Neuronal stem cell (in vitro differentiated cells): Measurements from ENCODE around the gene TRPV4.

Experiments used
- DNase-seq: peaks from one replicate; pipeline ENCODE4 v3.0.0-alpha.2; 2013; ENCODE audit warnings: low spot score
- H2AFZ ChIP-seq: one replicate; pipeline ENCODE4 v1.6.1; 2013; ENCODE audit warnings: mild to moderate bottlenecking, low read length, inconsistent platforms
- H2AK5ac ChIP-seq: 2 replicates; pipeline ENCODE4 v1.6.1; 2013; ENCODE audit warnings: low read depth, mild to moderate bottlenecking, inconsistent platforms, low read length, moderate library complexity, mixed read lengths
- H2BK120ac ChIP-seq: 2 replicates; pipeline ENCODE4 v1.6.1; 2013; ENCODE audit warnings: low read depth, mild to moderate bottlenecking, inconsistent platforms, low read length, moderate library complexity, mixed read lengths
- H2BK12ac ChIP-seq: one replicate; pipeline ENCODE4 v1.6.1; 2013; ENCODE audit warnings: low read length, inconsistent platforms
- H2BK15ac ChIP-seq: 2 replicates; pipeline ENCODE4 v1.6.1; 2013; ENCODE audit warnings: mild to moderate bottlenecking, low read length, inconsistent platforms, mixed read lengths
- H2BK5ac ChIP-seq: one replicate; pipeline ENCODE4 v1.6.1; 2013; ENCODE audit warnings: inconsistent platforms, mild to moderate bottlenecking, low read length, moderate library complexity
- H3K14ac ChIP-seq: one replicate; pipeline ENCODE4 v1.6.1; 2013; ENCODE audit warnings: low read length, inconsistent platforms
- H3K18ac ChIP-seq: 2 replicates; pipeline ENCODE4 v1.6.1; 2013; ENCODE audit warnings: low read length, inconsistent platforms
- H3K23ac ChIP-seq: 2 replicates; pipeline ENCODE4 v1.6.1; 2013; ENCODE audit warnings: low read depth, mild to moderate bottlenecking, mixed read lengths, low read length, inconsistent platforms; ENCODE audit not compliant: poor library complexity
- H3K27ac ChIP-seq: replicated peaks from 3 replicates; pipeline ENCODE4 v1.5.1; 2013; ENCODE audit warnings: low read length, inconsistent platforms
- H3K27me3 ChIP-seq, 3 experiments: 2 replicates each; pipeline ENCODE4 v1.6.1; 2013; ENCODE audit warnings: low read length in 3 of 3, mild to moderate bottlenecking in 2 of 3, inconsistent platforms in 1 of 3, low read depth in 1 of 3, mixed read lengths in 1 of 3, moderate library complexity in 1 of 3; ENCODE audit not compliant: control insufficient read depth in 3 of 3, insufficient read depth in 3 of 3
- H3K36me3 ChIP-seq, 2 donors: replicated peaks in 1 of 2; 2 replicates each; pipeline ENCODE4 v1.6.1; 2013; ENCODE audit warnings: low read length in 2 of 2; ENCODE audit not compliant: control insufficient read depth in 2 of 2, insufficient read depth in 2 of 2
- H3K4ac ChIP-seq: 2 replicates; pipeline ENCODE4 v1.6.1; 2013; ENCODE audit warnings: inconsistent platforms, mild to moderate bottlenecking, low read length, moderate library complexity
- H3K4me1 ChIP-seq, 2 donors: 1 replicate in 1 of 2; 2 replicates in 1 of 2; pipeline ENCODE4 v1.6.1; 2013; ENCODE audit warnings: low read length in 2 of 2, low read depth in 1 of 2; ENCODE audit not compliant: control insufficient read depth in 2 of 2, insufficient read depth in 1 of 2
- H3K4me2 ChIP-seq: one replicate; pipeline ENCODE4 v1.6.1; 2013; ENCODE audit warnings: mild to moderate bottlenecking, low read length, inconsistent platforms; ENCODE audit not compliant: insufficient read depth, poor library complexity, severe bottlenecking
- H3K4me3 ChIP-seq, 2 donors: 2 replicates each; pipeline ENCODE4 v1.5.1; 2013; ENCODE audit warnings: low read length in 2 of 2, mild to moderate bottlenecking in 2 of 2, inconsistent platforms in 1 of 2, moderate library complexity in 1 of 2
- H3K79me1 ChIP-seq: one replicate; pipeline ENCODE4 v1.6.1; 2013; ENCODE audit warnings: low read depth, mild to moderate bottlenecking, inconsistent platforms, low read length, moderate library complexity
- H3K9ac ChIP-seq: one replicate; pipeline ENCODE4 v1.6.1; 2013; ENCODE audit warnings: mild to moderate bottlenecking, low read depth, low read length, inconsistent platforms; ENCODE audit not compliant: poor library complexity
- H3K9me3 ChIP-seq, 2 donors: replicated peaks in 1 of 2; 2 replicates each; pipeline versions ENCODE3 to v1.6.1; 2013; ENCODE audit warnings: low read length in 2 of 2, mild to moderate bottlenecking in 2 of 2, inconsistent platforms in 1 of 2, low read depth in 1 of 2, mixed read lengths in 1 of 2, moderate library complexity in 1 of 2; ENCODE audit not compliant: control insufficient read depth in 2 of 2, insufficient read depth in 1 of 2
- H4K8ac ChIP-seq: one replicate; pipeline ENCODE4 v1.6.1; 2013; ENCODE audit warnings: low read depth, mild to moderate bottlenecking, inconsistent platforms, low read length, moderate library complexity
- H4K91ac ChIP-seq: one replicate; pipeline ENCODE4 v1.6.1; 2013; ENCODE audit warnings: low read length, low read depth, mild to moderate bottlenecking, inconsistent platforms; ENCODE audit not compliant: poor library complexity
- WGBS, 2 donors: extraction: QIAGEN DNeasy Blood & Tissue Kit; methylation state at CpG; one replicate each; pipeline ENCODE4 v1.1.7; 2013; ENCODE audit warnings: missing lambda C conversion rate in 2 of 2, mixed read lengths in 1 of 2; ENCODE audit not compliant: insufficient read length in 2 of 2, insufficient replicate concordance in 1 of 2; ENCODE audit errors: extremely low coverage in 2 of 2; 5-methylcytosine and 5-hydroxymethylcytosine counted together

The TRPV4 gene

DNA sequence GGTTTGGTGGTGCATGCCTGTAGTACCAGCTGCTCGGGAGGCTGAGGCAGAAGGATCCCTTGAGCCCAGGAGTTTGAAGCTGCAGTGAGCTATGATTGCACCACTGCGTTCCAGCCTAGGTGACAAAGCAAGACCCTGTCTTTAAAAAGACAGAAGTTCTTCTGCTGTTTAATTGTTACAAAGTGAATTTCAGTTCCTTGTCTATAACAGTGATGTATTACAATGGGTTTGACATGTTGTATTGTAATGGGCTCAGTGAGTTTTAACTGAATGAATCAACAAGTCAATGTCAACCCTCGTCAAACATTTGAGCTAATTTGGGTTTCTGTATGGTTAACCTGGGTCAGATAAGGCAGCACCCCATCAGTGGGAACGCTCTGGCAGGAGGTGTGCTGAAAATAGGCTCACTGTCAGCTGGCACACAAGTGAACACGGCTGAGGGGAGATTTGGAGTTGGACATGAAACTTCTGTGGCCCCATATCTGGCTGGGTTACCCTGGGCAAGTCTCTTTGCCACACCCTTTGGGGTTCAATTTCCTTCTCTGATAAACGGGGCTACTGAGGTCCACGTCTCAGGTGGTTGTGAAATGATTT lies 14.0 kb upstream of the TRPV4 start:
- Histone ChIP-seq H3K4me1 (peaks cover 0 to 1% of the 10 kb centered on the region in 2 donors), H2BK120ac (no peak overlapping the region), H3K4me3 (no peak overlapping the region), H3K9ac (no peak overlapping the region), H3K14ac (no peak overlapping the region), H3K9me3 (no peaks in the 10 kb centered on the region), H3K23ac (no peak overlapping the region), H4K91ac (no peak overlapping the region), H3K27ac (no peak overlapping the region), H3K79me1 (no peaks in the 10 kb centered on the region), H2AK5ac (no peak overlapping the region), H3K4me2 (no peak overlapping the region), H3K27me3 (no peaks in the 10 kb centered on the region), H2BK15ac (no peak overlapping the region), H3K36me3 (peaks cover 0 to 2% of the 10 kb centered on the region in 2 donors), H2AFZ (no peak overlapping the region), H3K4ac (no peak overlapping the region), H2BK12ac (no peak overlapping the region), H4K8ac (no peak overlapping the region), H2BK5ac (no peak overlapping the region), H3K18ac (no peak overlapping the region)
- no peak for DNase-seq
- WGBS, 2 donors, result no CpG with 5 or more reads among the region's 7 CpGs

DNA sequence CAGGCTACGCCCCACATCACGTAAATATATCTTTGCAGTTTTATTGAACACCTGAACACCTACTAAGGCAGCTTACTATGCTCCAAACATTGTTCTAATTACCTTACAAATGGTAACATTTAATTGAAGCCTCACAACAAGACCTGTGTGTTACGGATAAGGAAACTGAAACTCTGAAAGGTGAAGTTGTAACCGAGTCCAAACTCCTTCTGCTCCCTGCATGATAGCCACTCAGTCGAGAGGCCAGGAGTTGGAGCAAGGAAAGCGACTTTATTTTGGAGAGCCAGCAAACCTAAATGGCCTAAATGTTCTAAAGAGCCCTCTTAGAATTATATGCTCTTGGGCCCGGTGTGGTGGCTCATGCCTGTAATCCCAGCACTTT lies 12.6 kb upstream of the TRPV4 start:
- no peaks in the 10 kb centered on the region for H3K9me3 ChIP-seq
- H3K14ac ChIP-seq, result no peak overlapping the region
- H2BK5ac ChIP-seq, result no peak overlapping the region
- no peak overlapping the region for H2AK5ac ChIP-seq
- no peak overlapping the region for H3K4me2 ChIP-seq
- no peak overlapping the region for H3K4ac ChIP-seq
- no peak overlapping the region for H3K27ac ChIP-seq
- no peaks in the 10 kb centered on the region for H3K79me1 ChIP-seq
- no peak overlapping the region for H3K23ac ChIP-seq
- peaks cover 0 to 2% of the 10 kb centered on the region in 2 donors for H3K4me1 ChIP-seq
- no peak overlapping the region for H2BK12ac ChIP-seq
- no peak overlapping the region for H4K8ac ChIP-seq
- WGBS, 2 donors, result no CpG with 5 or more reads among the region's 7 CpGs
- no peak overlapping the region for H2BK15ac ChIP-seq
- no peak overlapping the region for H3K4me3 ChIP-seq
- no peak for DNase-seq
- no peak overlapping the region for H4K91ac ChIP-seq
- no peaks in the 10 kb centered on the region for H3K36me3 ChIP-seq
- no peaks in the 10 kb centered on the region for H3K27me3 ChIP-seq
- H3K9ac ChIP-seq, result no peak overlapping the region
- no peak overlapping the region for H2BK120ac ChIP-seq
- peak overlapping the region; percentile 87 for H2AFZ ChIP-seq
- no peak overlapping the region for H3K18ac ChIP-seq

DNA sequence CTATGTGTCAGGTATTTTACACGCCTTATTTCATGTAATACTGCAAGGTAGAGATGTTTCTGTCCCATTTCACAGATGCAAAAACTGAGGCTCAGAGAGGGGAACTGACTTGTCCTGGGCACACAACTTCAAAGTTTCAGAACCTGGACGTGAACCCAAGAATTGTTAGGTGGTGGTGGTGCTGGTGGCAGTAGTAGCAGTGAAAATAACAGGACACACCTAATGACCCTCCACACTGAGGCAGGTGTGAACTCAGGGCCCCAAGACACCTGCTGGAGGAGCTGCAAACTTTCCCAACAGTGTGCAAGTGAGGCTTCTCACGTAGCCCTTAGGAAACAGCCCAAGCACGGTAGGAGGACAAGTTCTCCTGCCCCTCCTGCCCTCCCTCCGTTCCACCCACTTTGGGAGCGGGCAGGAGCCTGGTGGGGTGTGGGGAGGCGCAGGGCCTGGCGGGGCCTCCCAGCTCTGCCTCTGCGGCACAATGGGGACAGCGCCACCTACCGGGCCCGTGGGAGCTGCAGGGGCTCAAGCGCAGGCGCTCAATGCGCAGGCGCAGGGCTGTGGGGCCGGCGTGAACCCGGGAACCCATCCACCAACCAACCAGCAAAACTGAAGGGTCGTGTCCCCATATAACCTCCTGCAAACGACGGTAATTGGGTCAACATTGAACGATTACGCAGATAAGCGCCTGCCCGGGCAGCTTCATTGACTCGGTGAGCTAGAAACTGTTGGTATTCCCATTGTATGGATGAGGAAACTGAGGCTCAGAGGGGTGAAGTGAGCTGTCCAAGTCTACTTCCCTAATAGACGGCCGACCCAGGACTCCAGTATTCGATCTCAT lies 12.0 kb upstream of the TRPV4 start:
- Histone ChIP-seq H3K4me2 (peak overlapping the region; percentile 45), H3K18ac (no peak overlapping the region), H2BK15ac (no peak overlapping the region), H3K23ac (no peak overlapping the region), H3K14ac (no peak overlapping the region), H3K9ac (peak overlapping the region; percentile 46), H3K27me3 (no peaks in the 10 kb centered on the region), H3K4me1 (peaks cover 3 to 8% of the 10 kb centered on the region in 2 donors), H2BK5ac (no peak overlapping the region), H4K8ac (no peak overlapping the region), H3K4ac (no peak overlapping the region), H3K79me1 (no peaks in the 10 kb centered on the region), H3K27ac (no peak overlapping the region), H2AK5ac (no peak overlapping the region), H2BK12ac (no peak overlapping the region), H2AFZ (peak overlapping the region; percentile 87), H3K4me3 (peak overlapping the region; percentile 20 to 54), H3K9me3 (no peaks in the 10 kb centered on the region), H2BK120ac (no peak overlapping the region), H4K91ac (no peak overlapping the region), H3K36me3 (no peaks in the 10 kb centered on the region)
- peak; percentile 81 for DNase-seq
- no CpG with 5 or more reads among the region's 30 CpGs for WGBS, 2 donors

DNA sequence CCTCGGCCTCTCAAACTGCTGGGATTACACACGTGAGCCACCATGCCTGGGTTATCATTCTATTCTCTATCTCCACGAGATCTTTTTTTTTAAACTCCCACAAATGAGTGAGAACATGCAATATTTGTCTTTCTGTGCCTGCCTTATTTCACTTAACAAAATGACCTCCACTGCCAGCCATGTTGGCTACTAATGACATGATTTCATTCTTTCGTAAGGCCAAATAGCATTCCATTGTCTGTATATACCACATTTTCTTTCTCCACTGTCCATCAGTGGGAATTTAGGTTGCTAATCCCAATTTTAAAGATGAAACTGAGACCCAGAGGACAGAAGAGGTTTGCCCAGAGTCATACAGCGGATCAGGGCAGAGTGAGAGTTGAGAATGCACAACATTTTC lies 10.9 kb upstream of the TRPV4 start:
- no peak overlapping the region for H2BK12ac ChIP-seq
- no peak overlapping the region for H3K23ac ChIP-seq
- no peak overlapping the region for H4K8ac ChIP-seq
- no peak overlapping the region for H3K4me3 ChIP-seq
- WGBS, 2 donors, result no CpG with 5 or more reads among the region's 5 CpGs
- no peaks in the 10 kb centered on the region for H3K36me3 ChIP-seq
- H3K14ac ChIP-seq, result no peak overlapping the region
- no peak overlapping the region for H2BK15ac ChIP-seq
- no peaks in the 10 kb centered on the region for H3K79me1 ChIP-seq
- no peak for DNase-seq
- H3K27me3 ChIP-seq, result no peaks in the 10 kb centered on the region
- H3K4ac ChIP-seq, result no peak overlapping the region
- no peaks in the 10 kb centered on the region for H3K9me3 ChIP-seq
- no peak overlapping the region for H3K27ac ChIP-seq
- peaks cover 3 to 10% of the 10 kb centered on the region in 2 donors for H3K4me1 ChIP-seq
- H2AK5ac ChIP-seq, result no peak overlapping the region
- H2AFZ ChIP-seq, result no peak overlapping the region
- H2BK120ac ChIP-seq, result no peak overlapping the region
- no peak overlapping the region for H3K4me2 ChIP-seq
- no peak overlapping the region for H3K18ac ChIP-seq
- no peak overlapping the region for H3K9ac ChIP-seq
- no peak overlapping the region for H4K91ac ChIP-seq
- H2BK5ac ChIP-seq, result no peak overlapping the region
